GM19193 (cell line): ENCODE results near the gene SEC24C.

Source experiments
- POLR2A ChIP-seq: IDR thresholded peaks from 4 replicates; pipeline ENCODE4 v1.6.1; 2011; ENCODE audit not compliant: insufficient read depth, insufficient read length; ENCODE audit errors: extremely low read depth

The SEC24C gene

DNA sequence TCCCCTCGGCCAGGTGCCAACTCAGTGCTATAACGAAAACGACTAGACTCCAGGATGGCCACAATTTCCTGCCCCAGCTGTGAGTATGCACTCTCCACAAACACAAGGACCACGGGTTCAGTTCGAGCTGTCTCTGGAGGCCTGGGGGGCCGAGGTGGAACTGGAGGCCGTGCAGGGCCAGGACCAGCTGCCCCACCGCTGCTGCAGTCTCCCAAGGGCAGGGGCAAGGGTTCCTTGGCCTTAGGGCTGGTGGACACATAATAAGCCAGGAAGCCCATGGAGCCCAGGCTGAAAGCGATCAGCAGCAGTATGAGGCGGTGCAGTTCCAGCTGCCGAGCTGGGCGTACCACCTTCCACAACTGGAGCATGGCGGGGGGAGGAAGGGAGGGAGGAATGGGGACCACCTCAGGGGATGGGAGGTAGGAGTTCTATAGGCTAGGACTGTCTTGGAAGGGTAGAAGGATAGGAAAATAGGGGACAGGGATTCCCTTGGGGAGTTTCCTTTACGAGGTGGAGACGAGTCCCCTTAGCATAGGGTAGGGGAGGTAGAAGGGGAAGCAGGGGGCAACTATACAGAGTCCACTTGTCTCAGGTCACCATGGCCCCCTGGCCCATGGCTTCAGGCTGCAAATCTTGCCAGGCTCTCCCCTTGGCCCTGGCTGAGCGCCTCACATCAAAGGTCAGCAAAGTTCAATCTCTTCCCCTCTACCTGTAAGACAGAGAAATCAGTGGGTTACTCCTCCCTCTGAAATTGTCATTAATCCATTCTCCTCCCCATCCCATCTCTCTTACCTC lies 64.0 kb downstream of the SEC24C start:
- TF ChIP-seq POLR2A = no peak

DNA sequence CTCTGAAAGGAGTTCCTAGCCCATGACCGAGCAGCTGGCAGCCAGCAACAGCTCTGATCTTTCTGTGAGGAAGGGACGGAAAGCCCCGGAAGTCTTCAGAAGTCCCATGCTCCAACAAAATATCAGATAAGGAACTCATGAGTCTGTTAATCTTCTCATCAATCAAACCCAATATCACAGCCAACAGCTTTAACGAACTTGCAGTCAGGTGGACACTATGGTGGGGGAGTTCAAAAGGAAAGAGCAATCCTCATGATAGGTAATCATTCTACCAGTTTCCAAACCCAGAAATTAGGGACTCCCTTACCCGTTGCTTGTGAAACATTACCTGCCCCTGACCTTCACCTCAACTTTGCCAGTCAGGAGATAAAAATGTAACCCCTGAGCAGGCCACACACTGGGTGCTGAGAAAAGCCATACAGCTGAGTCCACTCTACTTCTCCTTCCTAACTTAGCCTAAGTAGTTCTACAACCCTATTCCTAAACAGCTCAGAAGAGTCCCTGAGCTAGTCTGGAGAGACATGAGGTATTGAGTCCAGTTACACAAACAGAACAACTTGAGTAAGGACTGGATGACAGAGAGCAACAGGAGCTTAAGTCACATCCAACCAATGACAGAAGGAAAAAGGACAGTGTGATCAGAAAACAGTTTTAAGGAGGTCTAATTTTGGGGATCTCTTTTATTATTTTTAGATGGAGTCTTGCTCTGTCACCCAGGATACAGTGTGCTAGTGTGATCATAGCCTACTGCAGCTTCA lies 65.1 kb downstream of the SEC24C start:
- no peak for TF ChIP-seq POLR2A

DNA sequence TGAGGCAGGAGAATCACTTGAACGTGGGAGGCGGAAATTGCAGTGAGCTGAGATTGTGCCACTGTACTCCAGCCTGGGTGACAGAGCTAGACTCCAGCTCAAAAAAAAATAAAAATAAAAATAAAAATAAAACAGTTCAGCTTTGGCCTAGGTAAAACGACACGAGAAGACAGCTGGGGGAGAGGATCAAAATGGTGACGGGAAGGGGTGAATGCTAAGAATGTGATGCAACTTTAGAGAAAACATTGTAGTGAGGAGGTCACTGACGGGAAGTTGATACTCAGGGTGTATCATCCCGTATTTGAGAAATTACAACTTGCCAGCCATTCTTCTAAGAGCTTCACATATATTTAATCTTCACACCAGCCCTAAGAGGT lies 66.2 kb downstream of the SEC24C start:
- TF ChIP-seq POLR2A = no peak

DNA sequence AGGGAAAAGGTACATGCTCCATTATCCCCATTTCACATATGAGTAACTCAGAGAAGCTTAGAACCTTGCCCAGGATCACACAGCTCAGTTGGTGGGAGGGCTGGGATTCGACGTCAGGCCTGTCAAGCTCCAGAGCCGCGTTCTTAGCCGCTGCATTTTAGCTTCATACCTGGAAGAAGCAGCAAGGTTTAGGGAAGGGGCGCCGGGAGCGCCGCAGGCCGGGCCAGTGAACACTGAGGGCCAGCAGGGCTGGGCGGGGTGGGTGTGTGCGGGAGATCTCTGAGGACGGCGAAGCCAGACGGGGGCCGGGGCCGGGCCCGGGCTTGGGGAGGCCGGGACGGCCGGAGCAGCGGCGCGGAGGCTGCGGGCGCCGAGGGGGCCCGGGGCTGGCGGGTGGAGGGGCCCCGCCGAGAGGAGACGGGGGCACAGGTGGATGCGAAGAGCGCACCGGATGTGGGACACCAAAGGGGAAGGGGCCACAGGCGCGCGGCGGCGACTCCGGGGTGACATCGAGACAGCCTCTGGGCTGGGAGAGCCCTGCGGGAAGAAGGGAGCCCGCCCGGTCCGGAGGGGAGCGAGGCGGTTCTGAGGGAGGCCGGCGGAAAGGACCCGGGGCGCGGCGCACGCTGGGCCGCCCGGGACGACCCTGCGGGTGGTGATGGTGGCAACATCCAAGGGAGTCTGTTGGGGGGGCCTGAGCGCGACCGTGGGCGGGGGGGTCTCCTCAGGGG lies 66.7 kb downstream of the SEC24C start:
- TF ChIP-seq POLR2A = no peak

DNA sequence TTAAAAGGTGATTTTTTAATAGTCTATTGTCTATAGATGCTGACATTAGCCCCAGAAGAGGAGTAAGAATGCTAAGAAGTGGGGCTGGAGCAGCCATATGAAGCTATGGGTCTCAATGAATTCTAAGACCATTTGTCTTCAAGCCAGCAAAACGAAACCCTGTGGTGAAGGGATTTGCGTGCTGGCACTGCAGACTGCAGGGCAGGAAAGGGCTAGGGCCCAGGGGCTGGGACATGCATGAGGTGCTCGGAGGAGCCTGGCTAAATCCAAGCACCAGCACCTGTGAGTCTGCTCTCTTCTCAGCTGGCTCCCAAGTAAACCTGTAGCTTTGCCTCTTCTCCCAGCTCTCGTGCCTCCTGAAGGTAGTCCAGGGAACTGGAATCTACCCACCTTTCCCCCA lies 68.5 kb downstream of the SEC24C start:
- TF ChIP-seq POLR2A = no peak

DNA sequence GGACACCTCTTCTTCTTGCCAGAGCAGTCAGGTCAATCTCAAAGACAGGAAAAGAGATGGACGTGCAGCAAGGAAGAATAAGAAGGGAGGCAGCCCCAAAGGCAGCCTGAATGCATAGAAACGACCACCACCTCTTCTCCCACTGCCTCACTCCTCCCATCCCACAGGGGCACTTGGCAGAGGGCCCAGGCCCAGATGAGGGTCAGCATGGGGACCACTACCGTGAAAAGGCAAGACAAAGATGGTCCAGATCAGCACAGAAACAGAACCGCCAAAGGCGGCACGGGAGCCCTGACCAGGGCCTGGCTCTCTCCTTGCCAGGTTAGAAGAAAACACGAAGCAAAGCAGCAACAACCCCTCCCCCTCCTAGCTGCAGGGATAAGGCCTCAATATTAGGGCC lies 69.2 kb downstream of the SEC24C start:
- no peak for TF ChIP-seq POLR2A

DNA sequence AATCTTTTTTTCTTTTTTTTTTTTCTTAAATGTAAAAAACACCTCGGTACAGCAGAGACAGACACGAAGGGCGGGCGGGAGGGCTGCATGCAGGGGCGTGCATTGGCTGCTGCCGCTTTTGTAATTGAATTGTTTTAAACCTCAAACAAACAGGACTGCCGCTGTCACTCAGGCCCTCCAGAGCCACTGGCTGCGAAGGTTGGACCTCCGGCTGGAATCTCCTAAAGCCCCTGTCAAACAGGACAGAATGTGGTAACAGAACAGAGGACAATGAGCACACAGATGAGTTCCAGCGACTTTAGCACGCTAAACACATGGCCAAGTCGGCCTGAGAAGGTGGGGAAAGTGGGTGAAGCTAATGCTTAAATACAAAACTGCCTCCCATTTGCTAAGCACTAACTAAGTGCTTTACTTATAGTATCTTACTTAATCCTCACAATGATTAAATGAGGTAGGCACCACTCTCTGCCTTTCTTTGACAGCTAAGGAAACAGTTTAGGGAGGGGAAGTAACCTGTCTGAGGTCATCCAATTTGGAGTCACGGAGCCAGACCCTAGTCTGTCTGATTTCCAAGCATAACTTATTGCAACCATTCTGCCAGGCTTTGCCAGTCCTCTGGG lies 70.2 kb downstream of the SEC24C start:
- no peak for TF ChIP-seq POLR2A

DNA sequence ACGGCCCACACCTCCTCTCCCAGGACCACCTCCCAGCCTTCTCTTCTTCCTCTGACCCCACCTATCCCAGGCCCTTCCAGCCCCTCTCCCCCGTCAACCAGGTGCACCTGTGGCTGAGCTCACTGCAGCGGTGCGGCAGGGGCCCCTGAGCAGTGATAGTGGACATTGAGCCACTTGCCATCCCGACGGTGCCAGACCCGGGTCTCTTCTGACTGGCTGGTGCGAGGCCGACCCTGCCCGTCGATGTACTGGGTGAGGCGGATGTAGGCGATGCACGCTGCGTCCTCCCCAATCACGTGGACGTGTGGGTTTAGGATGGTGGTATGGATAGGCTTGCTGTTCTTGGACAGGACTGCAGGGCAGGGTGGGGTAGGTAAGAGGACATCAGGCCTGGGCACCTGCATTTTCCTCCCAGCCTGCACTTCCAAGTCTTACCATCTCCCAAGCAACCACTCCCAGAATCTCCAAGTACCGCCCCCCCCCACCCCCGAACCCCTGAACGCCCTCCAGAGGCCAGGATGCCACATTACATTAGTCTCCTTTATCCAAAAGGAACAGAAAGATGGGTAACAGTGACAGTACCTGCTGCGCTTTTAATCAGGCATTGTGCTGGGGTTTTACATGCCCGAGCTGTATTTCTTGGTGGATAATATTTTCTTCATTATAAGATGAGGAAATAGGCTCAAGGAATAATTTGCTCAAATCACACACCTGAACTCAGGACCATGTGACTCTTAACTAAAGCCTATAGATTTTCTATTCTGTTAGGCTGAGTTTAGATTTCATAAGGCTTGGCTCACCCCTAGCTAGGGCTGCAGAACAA lies 70.9 kb downstream of the SEC24C start:
- no peak for TF ChIP-seq POLR2A

DNA sequence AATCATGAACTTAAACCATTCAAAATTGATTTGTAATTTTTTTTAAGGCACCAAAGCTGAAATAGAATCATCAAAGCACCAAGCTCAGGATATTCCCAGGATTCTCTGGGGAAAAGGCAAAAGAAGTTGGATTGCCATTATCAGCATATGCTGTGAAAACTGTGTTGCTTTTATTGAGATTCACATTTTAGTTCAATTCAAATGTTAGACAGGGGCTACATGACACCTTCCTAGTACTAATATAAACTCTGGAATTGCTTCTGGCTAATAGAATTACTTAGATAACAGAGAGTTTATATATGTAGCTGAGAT lies 71.5 kb downstream of the SEC24C start:
- no peak for TF ChIP-seq POLR2A

DNA sequence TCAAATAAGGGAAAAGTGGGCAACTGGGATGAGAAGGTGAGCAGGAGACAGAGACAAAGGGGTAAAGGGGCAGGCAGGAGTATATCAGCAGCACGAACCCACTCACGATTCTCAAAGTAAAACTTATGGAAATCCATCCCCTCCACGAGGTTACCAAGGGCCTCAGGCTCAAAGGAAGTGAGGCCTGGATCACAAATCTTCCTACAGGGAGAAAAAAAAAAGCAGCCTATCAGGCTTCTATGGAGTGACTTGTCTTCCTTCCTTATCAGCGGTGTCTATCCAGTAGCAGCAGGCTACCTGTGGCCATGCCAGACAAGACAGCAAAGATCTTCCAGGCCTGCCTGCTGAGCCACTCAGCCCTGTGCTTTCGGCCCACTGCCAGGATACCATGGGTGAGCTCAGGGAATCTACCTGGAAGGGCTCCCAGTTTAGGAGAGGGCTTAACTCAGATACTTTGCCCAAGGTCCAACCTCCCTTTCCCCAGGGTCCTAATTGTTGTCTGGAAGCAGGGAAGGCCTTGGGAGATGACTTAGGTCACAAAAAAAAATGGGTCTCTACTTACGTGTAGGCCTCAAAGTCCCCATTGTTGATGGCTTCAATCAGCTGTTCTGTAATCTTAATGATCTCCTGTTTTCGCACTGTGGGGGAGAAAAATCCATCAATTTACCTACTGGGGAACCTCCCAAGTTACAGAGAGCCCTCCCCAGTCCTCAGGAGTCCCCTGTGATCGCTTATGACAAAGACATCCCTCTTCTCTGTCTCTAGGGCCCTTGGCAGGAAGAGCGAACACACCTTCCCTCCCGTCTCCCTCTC lies 73.0 kb downstream of the SEC24C start:
- TF ChIP-seq POLR2A = no peak

DNA sequence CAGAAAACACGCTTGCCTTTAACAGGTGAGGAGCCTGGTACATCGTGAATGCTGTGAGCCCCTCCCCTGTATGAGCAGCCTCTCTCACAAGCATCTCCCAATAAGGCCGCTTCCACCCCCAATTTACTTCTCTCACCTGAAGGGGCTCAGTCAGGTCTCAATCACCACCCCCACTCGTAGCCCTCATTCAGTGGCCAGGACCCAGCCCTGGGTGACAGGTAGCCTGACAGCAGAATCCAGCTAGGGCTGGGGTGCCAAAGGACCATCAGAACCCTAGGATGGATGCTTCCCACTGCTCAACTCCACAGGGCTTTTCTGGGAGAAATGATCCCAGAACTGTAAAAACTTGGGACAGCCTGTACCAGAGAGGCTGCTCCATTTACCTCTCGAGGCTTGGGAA lies 73.7 kb downstream of the SEC24C start:
- no peak for TF ChIP-seq POLR2A

DNA sequence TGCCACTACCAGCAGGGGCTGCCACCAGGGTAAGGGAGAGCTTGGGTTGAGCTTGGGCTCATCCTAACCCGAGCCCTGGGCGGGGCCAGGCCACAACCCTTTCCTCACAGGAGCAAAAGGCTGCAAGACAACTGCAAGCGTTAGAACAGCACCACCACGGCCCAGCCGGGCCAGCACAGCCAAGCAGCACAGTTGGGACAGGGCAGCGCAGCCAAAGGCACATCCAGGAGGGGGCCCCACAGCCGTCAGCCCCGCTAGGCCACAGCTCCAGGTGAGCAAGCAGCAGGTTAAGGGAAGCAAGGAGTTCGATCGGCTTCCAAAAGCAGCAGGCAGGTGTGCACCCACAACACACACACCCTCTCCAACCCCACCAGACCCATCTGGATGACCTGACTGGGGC lies 74.2 kb downstream of the SEC24C start:
- no peak for TF ChIP-seq POLR2A

DNA sequence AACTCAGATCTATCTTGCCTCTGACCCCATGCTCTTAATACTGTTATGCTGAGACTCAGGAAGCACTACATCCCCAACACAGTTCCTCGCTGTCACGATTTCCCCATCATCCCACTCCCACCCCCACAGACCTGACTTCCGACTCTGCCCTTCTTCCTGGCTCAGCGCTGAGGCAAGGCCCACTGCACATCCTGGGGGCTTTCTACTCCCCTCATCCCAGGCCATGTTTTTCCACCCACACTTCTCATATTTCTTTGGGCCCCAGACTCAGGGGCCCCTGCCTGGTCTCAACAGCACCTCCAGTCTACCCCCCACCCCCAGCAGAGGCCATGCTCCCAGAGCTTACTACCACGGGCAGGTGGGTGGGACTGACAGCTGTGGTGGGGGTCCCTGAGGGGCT lies 74.9 kb downstream of the SEC24C start:
- no peak for TF ChIP-seq POLR2A

DNA sequence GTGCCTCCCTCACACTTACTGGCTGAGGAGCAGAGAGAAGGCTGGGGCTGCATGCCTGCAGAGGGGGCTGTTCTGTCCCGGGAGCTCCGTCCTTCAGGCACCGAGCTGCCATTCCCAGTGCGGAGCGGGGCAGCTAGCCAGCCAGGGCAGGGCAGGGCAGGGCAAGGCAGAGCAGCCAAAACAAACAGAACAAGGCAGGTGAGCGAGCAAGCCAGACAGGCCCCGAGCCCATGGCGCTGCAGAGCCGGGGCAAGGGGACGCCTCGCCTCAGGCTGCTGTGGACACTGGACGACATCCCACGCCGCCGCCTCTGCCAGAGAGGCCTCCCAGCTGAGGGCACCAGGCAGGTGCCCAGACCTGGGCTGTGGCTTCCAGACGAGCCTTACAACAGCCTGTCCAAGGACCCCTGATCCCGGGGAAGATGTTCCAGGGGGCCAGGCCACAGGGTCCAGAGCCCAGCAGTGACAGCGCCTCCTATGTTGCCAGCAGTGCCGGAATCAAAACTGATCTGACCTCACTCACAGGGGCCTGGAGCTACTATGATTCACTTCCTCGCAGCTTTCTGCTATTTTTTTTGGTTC lies 75.4 kb downstream of the SEC24C start:
- TF ChIP-seq POLR2A = no peak
